ENCODE measurements around the gene MED15. TPM values are rescaled to one million over a fixed set of nuclear protein-coding genes. Genes with fewer than 3 reads are reported as not detected.

MED15 gene
- total RNA-seq, 4 donors from 2014 or later = 16.5 to 110 (median 38.6) TPM

GRCh38 chr22:20582171-20582511, 74.7 kb downstream of the MED15 start:
- Histone ChIP-seq H3K27ac (no peak overlapping the region), H3K27me3 (no peaks in the 10 kb centered on the region), H3K9me3 (no peaks in the 10 kb centered on the region), H3K4me3 (no peak overlapping the region), H3K4me1 (no peaks in the 10 kb centered on the region), H3K36me3 (no peaks in the 10 kb centered on the region)
- intact Hi-C loops (cut with DNase I; ENCODE audit: low total_unique reads) = no loop called here
- no peak for DNase-seq
- no peak for TF ChIP-seq POLR2A (IDR thresholded peaks at IDR 0.05)
- no peak for TF ChIP-seq CTCF (IDR thresholded peaks at IDR 0.05)

GRCh38 chr22:20582520-20583361, 75.3 kb downstream of the MED15 start:
- no peaks in the 10 kb centered on the region for H3K36me3 ChIP-seq
- H3K27me3 ChIP-seq = no peaks in the 10 kb centered on the region
- intact Hi-C loops (cut with DNase I; ENCODE audit: low total_unique reads) = no loop called here
- no peak overlapping the region for H3K27ac ChIP-seq
- TF ChIP-seq POLR2A (IDR thresholded peaks at IDR 0.05) = no peak
- no peaks in the 10 kb centered on the region for H3K9me3 ChIP-seq
- no peak overlapping the region for H3K4me3 ChIP-seq
- no peaks in the 10 kb centered on the region for H3K4me1 ChIP-seq
- no peak for DNase-seq

GRCh38 chr22:20583471-20583922, 76.1 kb downstream of the MED15 start:
- no peaks in the 10 kb centered on the region for H3K9me3 ChIP-seq
- no peak overlapping the region for H3K4me3 ChIP-seq
- intact Hi-C loops (cut with DNase I; ENCODE audit: low total_unique reads) = no loop called here
- H3K27me3 ChIP-seq = no peaks in the 10 kb centered on the region
- no peaks in the 10 kb centered on the region for H3K36me3 ChIP-seq
- H3K27ac ChIP-seq = no peak overlapping the region
- DNase-seq = no peak
- no peaks in the 10 kb centered on the region for H3K4me1 ChIP-seq
- TF ChIP-seq POLR2A (IDR thresholded peaks at IDR 0.05) = no peak
- TF ChIP-seq CTCF (IDR thresholded peaks at IDR 0.05) = no peak

GRCh38 chr22:20584029-20584871, 76.8 kb downstream of the MED15 start:
- Histone ChIP-seq H3K4me1 (no peaks in the 10 kb centered on the region), H3K4me3 (no peak overlapping the region), H3K27ac (no peak overlapping the region), H3K36me3 (no peaks in the 10 kb centered on the region), H3K9me3 (no peaks in the 10 kb centered on the region), H3K27me3 (no peaks in the 10 kb centered on the region)
- DNase-seq = no peak
- intact Hi-C loops (cut with DNase I; ENCODE audit: low total_unique reads) = no loop called here
- no peak for TF ChIP-seq POLR2A (IDR thresholded peaks at IDR 0.05)

GRCh38 chr22:20584872-20585638, 77.6 kb downstream of the MED15 start:
- no peak for TF ChIP-seq CTCF (IDR thresholded peaks at IDR 0.05)
- TF ChIP-seq POLR2A (IDR thresholded peaks at IDR 0.05) = no peak
- no peak for DNase-seq
- no peaks in the 10 kb centered on the region for H3K4me1 ChIP-seq
- no peak overlapping the region for H3K27ac ChIP-seq
- H3K27me3 ChIP-seq = no peaks in the 10 kb centered on the region
- H3K9me3 ChIP-seq = no peaks in the 10 kb centered on the region
- H3K36me3 ChIP-seq = no peaks in the 10 kb centered on the region
- no peak overlapping the region for H3K4me3 ChIP-seq
- intact Hi-C loops (cut with DNase I; ENCODE audit: low total_unique reads) = no loop called here

Measured in uterus (tissue), 4 donors.